C4-2B (cell line): ENCODE data around the gene FAM83F.

Experiments used
- H3K27ac ChIP-seq: fragments of 450-650 bp; 2 replicates; pipeline ENCODE4 v1.5.1; 2017
- CTCF ChIP-seq: fragments of 450-650 bp; conservative IDR thresholded peaks from 2 replicates; pipeline ENCODE4 v1.5.1; 2017; ENCODE audit warnings: mild to moderate bottlenecking
- ZFX ChIP-seq: fragments of 450-650 bp; IDR thresholded peaks from 2 replicates; pipeline ENCODE4 v1.6.1; 2017

FAM83F gene

GRCh38 chr22:39996732-39997131 lies 2.0 kb downstream of the FAM83F start:
- H3K27ac ChIP-seq: peak overlapping the region; percentile 86
- no peak for TF ChIP-seq CTCF
- no peak for TF ChIP-seq ZFX

DNA sequence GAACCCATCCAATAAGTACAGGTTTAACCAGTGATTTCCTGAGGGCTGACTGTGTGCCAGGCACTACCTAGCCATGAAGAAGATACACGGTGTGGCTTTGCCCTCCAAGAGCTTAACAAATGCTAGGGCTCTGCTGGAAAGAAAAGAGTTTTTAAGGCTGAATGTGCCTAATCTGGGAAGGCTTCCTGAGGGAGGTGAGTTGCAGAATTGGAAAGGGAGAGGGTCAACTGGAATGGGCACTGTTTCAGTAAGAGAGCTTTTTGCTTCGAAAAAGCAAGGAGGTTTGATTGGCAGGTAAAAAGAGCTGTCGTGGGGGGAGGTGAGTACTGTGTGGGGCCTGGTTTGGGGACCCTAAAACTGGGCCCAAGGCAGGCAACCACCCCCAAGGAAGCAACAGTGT lies 2.7 kb downstream of the FAM83F start:
- peak overlapping the region; percentile 74 for H3K27ac ChIP-seq
- TF ChIP-seq CTCF (no peak), ZFX (no peak)

DNA sequence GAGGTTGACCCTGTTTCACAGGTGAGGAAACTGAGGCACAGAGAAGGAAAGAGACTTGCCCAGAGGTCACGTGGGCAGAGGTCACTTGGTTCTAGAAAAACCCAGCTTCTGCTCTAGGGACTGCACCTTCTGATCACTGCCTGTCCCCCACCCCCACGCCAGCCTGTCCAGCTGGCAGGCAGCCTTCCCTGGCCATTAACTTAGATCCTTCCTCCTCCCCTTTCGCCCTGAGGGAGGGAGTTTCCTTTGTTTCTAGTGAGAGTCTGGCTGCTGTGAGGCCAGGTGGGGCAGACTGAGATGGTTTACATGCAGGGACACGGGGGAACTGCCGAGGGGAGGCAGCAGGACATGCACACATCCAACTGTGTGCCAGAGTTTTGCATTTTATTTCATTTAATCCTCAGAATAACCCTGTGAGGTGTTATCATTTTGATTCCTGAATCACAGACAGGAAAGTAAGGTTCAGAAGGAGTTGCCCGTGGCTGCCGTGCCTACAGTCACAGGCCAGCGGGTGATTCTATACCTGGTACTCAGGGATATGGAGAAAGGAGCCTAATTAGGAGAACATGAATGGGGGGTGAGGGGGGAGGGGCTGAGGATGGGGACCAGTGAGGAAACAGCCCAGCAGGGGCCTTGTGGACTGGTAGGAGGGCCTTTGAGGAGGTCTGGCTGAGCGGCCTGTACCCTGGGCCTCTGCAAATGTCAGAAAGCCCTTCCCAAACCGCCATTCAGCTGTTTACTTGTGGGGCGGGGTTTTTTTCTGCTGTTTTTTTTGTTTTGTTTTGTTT lies 3.4 kb downstream of the FAM83F start:
- no peak for TF ChIP-seq CTCF
- no peak for TF ChIP-seq ZFX
- peak overlapping the region; percentile 74 for H3K27ac ChIP-seq

DNA sequence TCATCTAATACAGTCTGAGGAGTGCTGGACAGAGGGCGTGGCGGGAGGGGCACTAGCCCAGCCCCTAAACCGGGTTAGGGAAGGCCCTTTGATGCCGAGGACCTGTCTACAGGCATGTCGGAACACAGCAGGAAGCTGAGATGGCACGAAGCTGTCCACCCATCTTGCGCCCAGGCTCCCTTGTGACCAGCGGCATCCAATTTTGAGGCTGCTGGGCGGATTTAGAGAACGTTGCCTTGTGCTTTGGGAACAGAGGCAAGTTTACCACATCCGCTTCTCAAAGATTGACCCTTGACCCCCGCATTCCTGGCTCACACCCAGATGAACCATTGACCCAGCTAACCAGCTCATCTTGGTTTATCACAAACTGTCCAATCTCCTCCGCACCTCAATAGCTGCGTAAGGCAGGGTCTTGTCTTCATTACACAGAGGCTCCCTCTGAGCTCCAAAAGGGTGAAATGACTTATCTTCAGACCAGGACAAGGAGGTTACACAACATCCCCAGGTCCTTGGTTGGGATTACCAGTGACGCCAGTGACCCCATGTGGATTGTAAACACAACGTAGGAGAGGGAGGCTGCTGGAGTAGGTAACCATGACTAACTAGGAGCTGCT lies 4.5 kb downstream of the FAM83F start:
- H3K27ac ChIP-seq: peak overlapping the region; percentile 74
- TF ChIP-seq CTCF: no peak
- no peak for TF ChIP-seq ZFX

DNA sequence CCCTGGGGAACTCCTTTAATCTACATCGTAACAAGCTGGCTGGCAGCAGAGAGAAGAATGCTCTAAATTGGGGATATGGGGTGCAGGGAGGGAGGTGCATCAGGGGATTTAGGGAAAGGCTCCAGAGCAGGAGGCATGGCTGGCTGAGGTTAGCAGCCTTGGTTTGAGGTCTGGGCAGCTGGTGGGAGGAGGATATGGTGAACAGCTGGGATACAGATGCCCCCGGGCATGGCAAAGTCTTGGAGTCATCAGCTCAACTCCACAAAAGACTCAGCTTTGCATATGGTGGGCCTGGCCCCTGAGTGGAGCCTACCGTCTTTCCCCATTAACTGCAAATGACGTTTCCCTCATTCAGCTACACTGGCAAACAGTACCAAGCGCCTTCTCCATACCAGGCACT lies 5.4 kb downstream of the FAM83F start:
- H3K27ac ChIP-seq: no peak overlapping the region
- TF ChIP-seq CTCF (no peak), ZFX (no peak)

DNA sequence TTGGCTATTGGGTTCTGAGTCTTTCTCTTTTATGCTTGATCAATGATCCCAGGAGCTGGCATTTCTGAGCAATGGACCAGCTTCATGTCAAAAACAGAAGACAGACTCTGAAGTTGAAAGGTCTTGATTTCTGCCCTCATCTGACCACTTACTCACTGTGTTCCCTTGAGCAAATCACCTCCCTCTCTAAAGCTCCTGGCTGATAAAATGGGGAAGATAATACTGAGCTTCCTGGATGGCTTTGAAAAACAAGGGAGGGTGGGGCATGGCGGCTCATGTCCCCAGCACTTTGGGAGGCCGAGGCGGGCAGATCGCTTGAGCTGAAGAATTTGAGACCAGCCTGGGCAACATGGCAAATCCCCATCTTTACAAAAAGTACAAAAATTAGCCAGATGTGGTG lies 6.4 kb downstream of the FAM83F start:
- TF ChIP-seq CTCF (no peak), ZFX (no peak)
- no peak overlapping the region for H3K27ac ChIP-seq

DNA sequence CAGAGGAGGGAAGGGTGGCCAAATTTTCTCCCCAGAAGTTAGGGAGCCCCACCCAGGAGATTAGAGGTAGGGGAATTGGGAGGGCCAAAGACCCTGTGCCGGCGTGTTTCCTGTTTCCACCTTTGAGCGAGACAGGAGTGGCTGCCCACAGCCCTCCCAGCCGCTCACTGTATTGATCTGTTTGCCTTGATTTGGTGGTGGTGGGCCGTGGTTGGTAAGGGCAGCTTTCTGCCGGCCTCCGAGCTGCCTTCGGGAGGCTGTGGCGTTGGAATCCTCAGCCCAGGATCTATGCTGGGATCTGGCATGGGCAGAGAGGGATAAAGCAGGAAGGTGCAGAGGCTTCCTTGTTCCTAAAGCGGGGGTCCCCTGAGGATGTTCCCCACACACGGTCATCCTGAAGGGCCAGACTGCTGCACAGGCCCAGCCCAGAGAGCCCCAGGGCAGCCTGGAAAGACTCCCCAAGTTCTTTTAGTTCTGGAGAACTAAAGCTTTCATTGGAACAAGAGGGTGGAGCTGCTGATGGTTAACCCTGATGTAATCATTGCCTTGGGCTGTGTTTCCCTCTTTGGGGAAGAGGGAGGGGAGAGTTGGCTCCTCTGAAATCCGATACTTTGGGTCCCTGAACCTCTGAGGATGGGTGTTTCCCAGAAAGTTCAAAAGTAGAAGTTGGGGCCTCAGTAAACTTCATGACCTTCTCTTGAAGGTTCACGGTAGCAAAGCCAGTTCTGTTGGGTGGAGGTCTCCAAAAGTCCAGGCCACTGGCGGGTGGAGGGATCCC lies 7.2 kb downstream of the FAM83F start:
- no peak overlapping the region for H3K27ac ChIP-seq
- no peak for TF ChIP-seq CTCF
- no peak for TF ChIP-seq ZFX
